Body of pancreas (tissue), 4 donors: ENCODE data around the gene HPSE2. TPM values are rescaled to one million over a fixed set of nuclear protein-coding genes. Genes with fewer than 3 reads are reported as not detected.

Experiments
- ATAC-seq: fragments of 150-250 bp; one replicate; pipeline ENCODE4 v1.9.1; 2016
- DNase-seq, 4 donors: peaks; one replicate each; pipeline ENCODE4 v3.0.0-alpha.2; 2019
- H3K27ac ChIP-seq, 4 donors: fragments of 200-600 bp; sonication (generic); 1 replicate in 3 of 4; 2 replicates in 1 of 4; pipeline versions ENCODE4 v1.5.1 to v1.6.1; 2016 to 2019; ENCODE audit warnings: mild to moderate bottlenecking in 1 of 4, mixed read lengths in 1 of 4, moderate library complexity in 1 of 4
- H3K27me3 ChIP-seq, 2 donors: fragments of 200-600 bp; sonication (generic); one replicate each; pipeline ENCODE4 v1.6.0; 2016; ENCODE audit warnings: mild to moderate bottlenecking in 1 of 2
- H3K36me3 ChIP-seq, 2 donors: fragments of 200-600 bp; sonication (generic); replicated peaks in 1 of 2; 2 replicates each; pipeline ENCODE4 v1.5.1; 2016; ENCODE audit warnings: low read depth in 2 of 2; ENCODE audit not compliant: insufficient read depth in 1 of 2
- H3K4me1 ChIP-seq: fragments of 200-600 bp; sonication (generic); one replicate; pipeline ENCODE4 v1.6.0; 2016
- H3K4me3 ChIP-seq, 2 donors: fragments of 200-600 bp; sonication (generic); 1 replicate in 1 of 2; 2 replicates in 1 of 2; pipeline ENCODE4 v1.5.1; 2016 to 2019
- H3K9me3 ChIP-seq, 3 donors: fragments of 200-600 bp; sonication (generic); 1 replicate in 2 of 3; 2 replicates in 1 of 3; pipeline ENCODE4 v1.5.1; 2016
- CTCF ChIP-seq, 7 experiments: fragments of 450-650 bp in 4 of 7; fragments of 200-600 bp in 3 of 7; sonication (generic) in 3 of 7; IDR thresholded peaks; one replicate each; pipeline ENCODE4 v1.5.1; 2016 to 2019; ENCODE audit warnings: antibody characterized with exemption in 7 of 7
- POLR2A ChIP-seq, 3 donors: fragments of 450-650 bp; IDR thresholded peaks; one replicate each; pipeline ENCODE4 v1.6.1; 2016; ENCODE audit warnings: antibody characterized with exemption in 3 of 3, mild to moderate bottlenecking in 2 of 3
- WGBS, 2 donors: methylation state at CpG; one replicate each; pipeline ENCODE4 v1.1.5; 2017; 5-methylcytosine and 5-hydroxymethylcytosine counted together
- intact Hi-C: fragments of 100-400 bp; cut with DNase I; formaldehyde crosslinking; loops from one replicate; pipeline ENCODE4 v1.15.1; 2023
- microRNA-seq, 2 donors: library from miRNA; unstranded; fragments of <30 nt; microRNA quantifications; one replicate each; pipeline ENCODE4, GENCODE V29; 2016; ENCODE audit warnings: borderline number of aligned reads in 2 of 2, borderline replicate concordance in 2 of 2
- small RNA-seq: library from RNA; depleted of rRNA; stranded (forward); fragments of <200 nt; gene quantifications from one replicate; pipeline ENCODE3, GENCODE V24; 2016
- total RNA-seq, 2 donors: library from RNA; depleted of rRNA; stranded (reverse); fragments of >200 nt; gene quantifications; one replicate each; pipeline ENCODE4 v1.1.0, GENCODE V29; 2016

HPSE2 gene
- total RNA-seq, 2 donors from 2014 or later: not detected

DNA sequence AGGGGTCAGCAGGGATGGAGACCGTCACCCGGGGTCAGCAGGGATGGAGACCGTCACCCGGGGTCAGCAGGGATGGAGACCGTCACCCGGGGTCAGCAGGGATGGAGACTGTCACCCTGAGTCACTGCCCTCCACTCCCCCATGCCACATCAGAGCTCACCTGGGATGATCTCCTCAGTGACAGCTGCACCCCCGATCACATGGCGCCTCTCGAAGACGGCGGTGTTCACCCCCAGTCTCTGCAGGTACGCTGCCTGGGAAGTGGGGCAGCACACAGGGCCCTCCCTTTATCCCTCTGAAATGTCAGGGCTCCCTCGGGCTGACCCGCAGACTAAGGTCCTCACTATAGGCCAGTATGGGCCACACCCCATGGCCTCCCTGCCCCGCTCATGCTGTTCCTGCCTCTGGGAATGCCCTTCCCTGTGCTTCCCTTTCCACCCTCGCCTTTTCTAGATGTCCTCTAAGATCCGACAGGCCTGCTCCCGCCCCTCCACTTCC, 827.9 kb downstream of the HPSE2 start:
- WGBS, 2 donors: 85 to 96% methylated on average over 18 of the region's 18 CpGs
- H3K9me3 ChIP-seq: no peaks in the 10 kb centered on the region
- intact Hi-C loops: no loop called here
- ATAC-seq: no peak
- no peaks in the 10 kb centered on the region for H3K36me3 ChIP-seq
- H3K27me3 ChIP-seq: no peaks in the 10 kb centered on the region
- TF ChIP-seq POLR2A (IDR thresholded peaks at IDR 0.05): no peak
- TF ChIP-seq CTCF (IDR thresholded peaks at IDR 0.05): no peak
- peaks cover 10% of the 10 kb centered on the region for H3K4me1 ChIP-seq
- peak in 1 of 4 donors; percentile 9 for DNase-seq
- H3K4me3 ChIP-seq: no peak overlapping the region
- H3K27ac ChIP-seq: no peak overlapping the region

Small RNAs within 50 kb of the gene (microRNA-seq; reads per million reads assigned to microRNA genes)
- gene MIR4685: 0 to 1.4 reads per million in 2 donors
- gene MIR6507: 0 to 0.47 reads per million in 2 donors

Small RNAs within 50 kb of the gene (small RNA-seq; reads per million reads assigned to genes)
- gene MIR4685 (not detected), gene MIR6507 (not detected)

Other genes with a start within 250 kb of the HPSE2 start
- gene CNNM1, start 93.5 kb upstream of the HPSE2 start, total RNA-seq: 1 to 10 TPM; 1.3 to 1.6 TPM
- gene GOT1, start 194.8 kb upstream of the HPSE2 start, total RNA-seq: 10 to 100 TPM in 1 of 2 donors, 1 to 10 TPM in 1; 7.3 to 14.8 TPM